ENCODE results near the gene SCNM1.
"Not testable (repeated sequence)": the region's sequence is repeated elsewhere in the genome, so short reads cannot be mapped to it uniquely, and the experiment has no call there.

SCNM1 gene

GRCh38 chr1:151189637-151190445, 23.9 kb downstream of the SCNM1 start, which contains the start of gene VPS72:
VPS72 (minus strand) TSS chr1:151190197; CDS start chr1:151190121, 76 bp downstream.
- in situ Hi-C loops (cut with HindIII; ENCODE audit: low sequenced_read_pairs) = no loop called here

GRCh38 chr1:151192047-151192446, 26.1 kb downstream of the SCNM1 start:
- in situ Hi-C loops (cut with HindIII; ENCODE audit: low sequenced_read_pairs) = no loop called here

- in situ Hi-C loops (cut with HindIII; ENCODE audit: low sequenced_read_pairs) = no loop called here
Observed at GRCh38 chr1:151193304-151193703, 27.4 kb downstream of the SCNM1 start.

- in situ Hi-C loops (cut with HindIII; ENCODE audit: low sequenced_read_pairs) = no loop called here
Observed at GRCh38 chr1:151193856-151194255, 27.9 kb downstream of the SCNM1 start.

GRCh38 chr1:151194894-151195594, 29.1 kb downstream of the SCNM1 start:
- in situ Hi-C loops (cut with HindIII; ENCODE audit: low sequenced_read_pairs) = not testable (repeated sequence)

- in situ Hi-C loops (cut with HindIII; ENCODE audit: low sequenced_read_pairs) = no loop called here
Observed at GRCh38 chr1:151196292-151196800, 30.4 kb downstream of the SCNM1 start.

GRCh38 chr1:151197863-151198253, 31.9 kb downstream of the SCNM1 start:
- in situ Hi-C loops (cut with HindIII; ENCODE audit: low sequenced_read_pairs) = no loop called here

GRCh38 chr1:151198254-151199127, 32.5 kb downstream of the SCNM1 start, which contains the start of gene PIP5K1A:
PIP5K1A (plus strand) TSS chr1:151198552; CDS start chr1:151198997, 445 bp downstream.
- in situ Hi-C loops (cut with HindIII; ENCODE audit: low sequenced_read_pairs) = no loop called here

- in situ Hi-C loops (cut with HindIII; ENCODE audit: low sequenced_read_pairs) = no loop called here
Observed at GRCh38 chr1:151199873-151200581, 34.1 kb downstream of the SCNM1 start.

- in situ Hi-C loops (cut with HindIII; ENCODE audit: low sequenced_read_pairs) = not testable (repeated sequence)
Observed at GRCh38 chr1:151205381-151205965, 39.5 kb downstream of the SCNM1 start.

GRCh38 chr1:151210830-151211229, 44.9 kb downstream of the SCNM1 start:
- in situ Hi-C loops (cut with HindIII; ENCODE audit: low sequenced_read_pairs) = no loop called here

- in situ Hi-C loops (cut with HindIII; ENCODE audit: low sequenced_read_pairs) = no loop called here
Observed at GRCh38 chr1:151211972-151212705, 46.2 kb downstream of the SCNM1 start.

- in situ Hi-C loops (cut with HindIII; ENCODE audit: low sequenced_read_pairs) = no loop called here
Observed at GRCh38 chr1:151213560-151213959, 47.6 kb downstream of the SCNM1 start.

All from DLD1 (cell line).